Measurements from ENCODE around the gene SPAG5.

GRCh38 chr17:28554565-28554964 is 44.3 kb downstream of the SPAG5 start:
- TF ChIP-seq GABPA (IDR thresholded peaks at IDR 0.05; ENCODE audit: low read depth) (no peak), HDGF (IDR thresholded peaks at IDR 0.05) (no peak), NFIC (IDR thresholded peaks at IDR 0.05; ENCODE audit: low read depth, low read length) (no peak), RELA (IDR thresholded peaks at IDR 0.05; ENCODE audit: borderline replicate concordance, partially characterized antibody) (no peak), POU2F2 (IDR thresholded peaks at IDR 0.05; ENCODE audit: borderline replicate concordance, low read depth, low read length) (no peak), BMI1 (IDR thresholded peaks at IDR 0.05; ENCODE audit: borderline replicate concordance) (no peak), TBL1XR1 (IDR thresholded peaks at IDR 0.05; ENCODE audit: low read depth, low read length) (no peak), E4F1 (IDR thresholded peaks at IDR 0.05; ENCODE audit: borderline replicate concordance, partially characterized antibody) (no peak), POLR2A (IDR thresholded peaks at IDR 0.05; ENCODE audit: low read depth, low read length) (no peak), SP1 (IDR thresholded peaks at IDR 0.05; ENCODE audit: low read depth, low read length) (no peak), JUND (IDR thresholded peaks at IDR 0.05; ENCODE audit: low read depth, low read length) (no peak)
- TF ChIP-seq, protein P1, sequence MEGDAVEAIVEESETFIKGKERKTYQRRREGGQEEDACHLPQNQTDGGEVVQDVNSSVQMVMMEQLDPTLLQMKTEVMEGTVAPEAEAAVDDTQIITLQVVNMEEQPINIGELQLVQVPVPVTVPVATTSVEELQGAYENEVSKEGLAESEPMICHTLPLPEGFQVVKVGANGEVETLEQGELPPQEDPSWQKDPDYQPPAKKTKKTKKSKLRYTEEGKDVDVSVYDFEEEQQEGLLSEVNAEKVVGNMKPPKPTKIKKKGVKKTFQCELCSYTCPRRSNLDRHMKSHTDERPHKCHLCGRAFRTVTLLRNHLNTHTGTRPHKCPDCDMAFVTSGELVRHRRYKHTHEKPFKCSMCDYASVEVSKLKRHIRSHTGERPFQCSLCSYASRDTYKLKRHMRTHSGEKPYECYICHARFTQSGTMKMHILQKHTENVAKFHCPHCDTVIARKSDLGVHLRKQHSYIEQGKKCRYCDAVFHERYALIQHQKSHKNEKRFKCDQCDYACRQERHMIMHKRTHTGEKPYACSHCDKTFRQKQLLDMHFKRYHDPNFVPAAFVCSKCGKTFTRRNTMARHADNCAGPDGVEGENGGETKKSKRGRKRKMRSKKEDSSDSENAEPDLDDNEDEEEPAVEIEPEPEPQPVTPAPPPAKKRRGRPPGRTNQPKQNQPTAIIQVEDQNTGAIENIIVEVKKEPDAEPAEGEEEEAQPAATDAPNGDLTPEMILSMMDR (IDR thresholded peaks at IDR 0.05 in 2 of 3, conservative IDR thresholded peaks at IDR 0.05 in 1 of 3; ENCODE audit: control insufficient read depth in 2 of 3, extremely low read depth in 1 of 3, insufficient read depth in 1 of 3, low read depth in 3 of 3, low read length in 3 of 3): peak in 2 of 3 experiments; percentile 30 to 32; a peak in 4 of 6 replicates
- TF ChIP-seq, protein P2, sequence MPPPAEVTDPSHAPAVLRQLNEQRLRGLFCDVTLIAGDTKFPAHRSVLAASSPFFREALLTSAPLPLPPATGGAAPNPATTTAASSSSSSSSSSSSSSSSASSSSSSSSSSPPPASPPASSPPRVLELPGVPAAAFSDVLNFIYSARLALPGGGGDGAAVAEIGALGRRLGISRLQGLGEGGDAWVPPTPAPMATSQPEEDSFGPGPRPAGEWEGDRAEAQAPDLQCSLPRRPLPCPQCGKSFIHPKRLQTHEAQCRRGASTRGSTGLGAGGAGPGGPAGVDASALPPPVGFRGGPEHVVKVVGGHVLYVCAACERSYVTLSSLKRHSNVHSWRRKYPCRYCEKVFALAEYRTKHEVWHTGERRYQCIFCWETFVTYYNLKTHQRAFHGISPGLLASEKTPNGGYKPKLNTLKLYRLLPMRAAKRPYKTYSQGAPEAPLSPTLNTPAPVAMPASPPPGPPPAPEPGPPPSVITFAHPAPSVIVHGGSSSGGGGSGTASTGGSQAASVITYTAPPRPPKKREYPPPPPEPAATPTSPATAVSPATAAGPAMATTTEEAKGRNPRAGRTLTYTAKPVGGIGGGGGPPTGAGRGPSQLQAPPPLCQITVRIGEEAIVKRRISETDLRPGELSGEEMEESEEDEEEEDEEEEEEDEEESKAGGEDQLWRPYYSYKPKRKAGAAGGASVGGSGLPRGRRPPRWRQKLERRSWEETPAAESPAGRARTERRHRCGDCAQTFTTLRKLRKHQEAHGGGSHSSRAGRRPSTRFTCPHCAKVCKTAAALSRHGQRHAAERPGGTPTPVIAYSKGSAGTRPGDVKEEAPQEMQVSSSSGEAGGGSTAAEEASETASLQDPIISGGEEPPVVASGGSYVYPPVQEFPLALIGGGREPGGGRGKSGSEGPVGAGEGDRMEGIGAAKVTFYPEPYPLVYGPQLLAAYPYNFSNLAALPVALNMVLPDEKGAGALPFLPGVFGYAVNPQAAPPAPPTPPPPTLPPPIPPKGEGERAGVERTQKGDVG (CRISPR knock-in tag; IDR thresholded peaks at IDR 0.05): no peak

Measured in GM12878 (cell line).